GM12878 (cell line): ENCODE results near the gene LTC4S. TPM values are rescaled to one million over a fixed set of nuclear protein-coding genes. Genes with fewer than 3 reads are reported as not detected.

Source experiments
- ATAC-seq: fragments of 200-7000 bp; cut with Tn5 transposase; 3 replicates; pipeline ENCODE4 v1.9.1; 2020; ENCODE audit warnings: mild to moderate bottlenecking, moderate library complexity
- BruUV-seq: library from RNA; stranded (reverse); fragments of 400-500 nt; replicated peaks from 2 replicates; lab custom pipeline; 2021; lab: Mats Ljungman, UMichigan
- CTCF ChIA-PET: fragments of 300-600 bp; sonication (Branson Sonifier 250); formaldehyde crosslinking; extraction: SDS; loops from one replicate; lab custom pipeline; 2021; ENCODE audit warnings: inconsistent platforms; lab: Yijun Ruan, JAX
- POLR2A ChIA-PET: fragments of 350-600 bp; formaldehyde crosslinking; extraction: SDS; loops from one replicate; lab custom pipeline; 2021; ENCODE audit warnings: inconsistent platforms; lab: Charles Lee
- RAD21 ChIA-PET: fragments of 300-600 bp; sonication (Branson Sonifier 250); formaldehyde crosslinking; loops from one replicate; lab custom pipeline; 2023; ENCODE audit warnings: antibody characterized with exemption; ENCODE audit not compliant: unreplicated experiment; lab: Charles Lee
- SMC1A ChIA-PET: fragments of 300-600 bp; sonication (Branson Sonifier 250); formaldehyde crosslinking; loops from one replicate; lab custom pipeline; 2023; ENCODE audit not compliant: unreplicated experiment, uncharacterized antibody; lab: Charles Lee
- DNase-seq: peaks from one replicate; pipeline ENCODE4 v3.0.0-alpha.2; 2011; ENCODE audit warnings: low read depth, low spot score
- FAIRE-seq: peaks from 3 replicates; lab custom pipeline; 2011; peaks lifted over from hg19 to GRCh38; lab: Jason Lieb, UNC
- H2AFZ ChIP-seq: 2 replicates; pipeline ENCODE4 v1.6.0; 2011; ENCODE audit warnings: low read depth, low read length, control low read depth; ENCODE audit not compliant: control insufficient read depth
- H3K27ac ChIP-seq: 2 replicates; pipeline ENCODE4 v1.5.1; 2011; ENCODE audit warnings: control low read depth; ENCODE audit not compliant: control insufficient read depth, insufficient read depth
- H3K27me3 ChIP-seq, 2 experiments: replicated peaks in 1 of 2; 2 replicates each; pipeline versions ENCODE4 v1.6.0 to v1.6.1; 2011; ENCODE audit warnings: low read length in 1 of 2; ENCODE audit not compliant: control insufficient read depth in 2 of 2, insufficient read depth in 2 of 2
- H3K36me3 ChIP-seq, 2 experiments: 2 replicates each; pipeline ENCODE4 v1.5.1; 2011; ENCODE audit warnings: low read length in 1 of 2; ENCODE audit not compliant: control insufficient read depth in 2 of 2, insufficient read depth in 2 of 2
- H3K4me1 ChIP-seq: 2 replicates; pipeline ENCODE4 v1.6.1; 2011; ENCODE audit warnings: mild to moderate bottlenecking, low read length, moderate library complexity, mixed read lengths; ENCODE audit not compliant: control insufficient read depth, insufficient read depth
- H3K4me2 ChIP-seq: 2 replicates; pipeline ENCODE4 v1.6.0; 2011; ENCODE audit warnings: control low read depth; ENCODE audit not compliant: control insufficient read depth, insufficient read depth
- H3K4me3 ChIP-seq: fragments of 200-600 bp; sonication (generic); 2 replicates; pipeline ENCODE4 v1.5.1; 2016
- H3K79me2 ChIP-seq: 2 replicates; pipeline ENCODE4 v1.6.0; 2011; ENCODE audit warnings: low read length; ENCODE audit not compliant: control insufficient read depth, insufficient read depth
- H3K9ac ChIP-seq: 2 replicates; pipeline ENCODE4 v1.8.0; 2011; ENCODE audit warnings: low read length, control low read depth, mixed read lengths; ENCODE audit not compliant: control insufficient read depth, insufficient read depth
- H3K9me3 ChIP-seq: replicated peaks from 3 replicates; pipeline ENCODE4 v1.5.1; 2011; ENCODE audit warnings: mild to moderate bottlenecking, low read length; ENCODE audit not compliant: control insufficient read depth, insufficient read depth
- H4K20me1 ChIP-seq: 2 replicates; pipeline ENCODE4 v1.6.0; 2011; ENCODE audit not compliant: control insufficient read depth, insufficient read depth
- BACH1 ChIP-seq: fragments of 450-650 bp; IDR thresholded peaks from 2 replicates; pipeline ENCODE4 v1.6.1; 2017; ENCODE audit warnings: mild to moderate bottlenecking, borderline replicate concordance
- POLR2A ChIP-seq: IDR thresholded peaks from 2 replicates; pipeline ENCODE4 v1.6.1; 2011; ENCODE audit warnings: low read depth, mild to moderate bottlenecking, low read length
- POLR2AphosphoS5 ChIP-seq: IDR thresholded peaks from 2 replicates; pipeline ENCODE4 v1.6.1; 2011; ENCODE audit warnings: mild to moderate bottlenecking, low read length, inconsistent platforms
- RAD51 ChIP-seq: fragments of 450-650 bp; IDR thresholded peaks from 2 replicates; pipeline ENCODE4 v1.6.1; 2016; ENCODE audit warnings: moderate library complexity, mild to moderate bottlenecking, inconsistent platforms
- TCF3 ChIP-seq: IDR thresholded peaks from 2 replicates; pipeline ENCODE4 v1.6.1; 2012; ENCODE audit warnings: low read depth, mild to moderate bottlenecking, low read length, borderline replicate concordance; ENCODE audit not compliant: insufficient read depth
- WGBS: methylation state at CpG from one replicate; pipeline ENCODE4 v1.1.6; 2016; ENCODE audit warnings: low lambda C conversion rate; ENCODE audit not compliant: insufficient replicate concordance, insufficient coverage; ENCODE audit errors: missing lambda C conversion rate; 5-methylcytosine and 5-hydroxymethylcytosine counted together
- in situ Hi-C: fragments of 300-500 bp; cut with MboI; formaldehyde crosslinking; loops from 9 replicates; pipeline ENCODE4 v1.14.3; 2018; ENCODE audit warnings: mixed read lengths
- intact Hi-C: fragments of 100-400 bp; cut with micrococcal nuclease; formaldehyde crosslinking; loops from one replicate; pipeline ENCODE4 v1.14.2; 2022; ENCODE audit not compliant: unreplicated experiment
- polyA plus RNA-seq, 11 experiments: library from polyadenylated mRNA; depleted of rRNA in 4 of 11; unstranded in 6 of 11; stranded (reverse) in 5 of 11; fragments of >200 nt; fragmentation: Nextera tagmentation in 4 of 11; fragmentation: Illumina TruSeq in 1 of 11; extraction: Ambion mirVana in 4 of 11; extraction: Trizol in 1 of 11; gene quantifications; 1 replicate in 1 of 11; 2 replicates in 10 of 11; pipeline versions ENCODE4 v1.2.1 to v1.2.3, GENCODE V29; 2011 to 2016; ENCODE audit warnings: inconsistent platforms in 2 of 11, missing spikeins in 2 of 11, low read depth in 1 of 11
- total RNA-seq, 4 experiments: library from RNA; depleted of rRNA in 3 of 4; stranded (reverse); fragments of >200 nt in 3 of 4; fragmentation: Illumina TruSeq in 1 of 4; extraction: Trizol in 1 of 4; gene quantifications; 2 replicates each; pipeline versions ENCODE4 v1.2.1 to v1.2.3, GENCODE V29; 2013 to 2021

The LTC4S gene
- total and polyA plus RNA-seq, 10 of the 15 experiments (the other 5 are each of a cell fraction or from before 2014, with no cell fraction given): 0.78 to 3.6 (median 1.8) TPM; not detected in 5

- TF ChIP-seq TCF3 (no peak), BACH1 (0 out of 2 replicates have a peak, but pooled peaks have one; percentile 23), POLR2AphosphoS5 (0 out of 2 replicates have a peak, but pooled peaks have one; percentile 13), POLR2A (peak; percentile 70), RAD51 (no peak)
- TF ChIP-seq, all 136 proteins: peak for 3
- Histone ChIP-seq H3K36me3 (peaks cover 18 to 21% of the 10 kb centered on the region in 2 experiments), H4K20me1 (peaks cover 17% of the 10 kb centered on the region), H3K79me2 (peaks cover 29% of the 10 kb centered on the region), H3K27ac (no peak overlapping the region; the same call in 1 of the 2 replicates), H2AFZ (no peak overlapping the region), H3K4me3 (peak overlapping the region; percentile 93), H3K4me2 (peak overlapping the region; percentile 99), H3K9me3 (no peaks in the 10 kb centered on the region), H3K27me3 (no peaks in the 10 kb centered on the region), H3K9ac (no peak overlapping the region), H3K4me1 (peaks cover 31% of the 10 kb centered on the region)
- FAIRE-seq: no peak
- ChIA-PET CTCF (interaction anchor here (1.0 to 1.1 kb wide), 2 partner anchors 21 to 38 kb away, joined by 3 to 4 read pairs; no protein-coding TSS in a partner anchor), RAD21 (interaction anchor here (0.9 kb wide), 1 partner anchor 17 kb away, joined by 4 read pairs; no protein-coding TSS in a partner anchor), SMC1A (interaction anchor here (0.9 to 1.1 kb wide), 3 partner anchors 11 to 60 kb away, joined by 3 to 4 read pairs (median 3); partner anchors contain the start of gene LTC4S), POLR2A (interaction anchor here (0.6 to 1.3 kb wide), 4 partner anchors 8 to 91 kb away, joined by 3 to 5 read pairs (median 4); partner anchors contain the start of gene MRNIP)
- no TSS peak for BruUV-seq
- no peak for ATAC-seq
- in situ Hi-C loops: loop anchor here (25.0 kb wide), 1 partner anchor 990 kb away; the partner anchor contains the start of gene MGAT1
- intact Hi-C loops: no loop called here
- WGBS: 77% methylated on average over 8 of the region's 8 CpGs
- no peak for DNase-seq
Measured at GRCh38 chr5:179822444-179822990, 28.7 kb downstream of the LTC4S start.
